GM21619 (cell line): ENCODE measurements around the gene MIR17HG.
"Not testable (repeated sequence)": the region's sequence is repeated elsewhere in the genome, so short reads cannot be mapped to it uniquely, and the experiment has no call there.

Experiments
- ATAC-seq: cut with Tn5 transposase; IDR thresholded peaks from one replicate; pipeline ENCODE4 v1.9.1; 2021; ENCODE audit not compliant: unreplicated experiment

The MIR17HG gene

GRCh38 chr13:91346850-91347201 lies 661 bp upstream of the MIR17HG start:
- ATAC-seq = peak; percentile 17

- peak; percentile 29 for ATAC-seq
These were observed 764 bp downstream of the MIR17HG start for GRCh38 chr13:91347996-91348905.

- ATAC-seq = peak; percentile 49
These were observed 1.5 kb downstream of the MIR17HG start for GRCh38 chr13:91348906-91349435.

GRCh38 chr13:91349992-91350911 lies 2.8 kb downstream of the MIR17HG start:
- ATAC-seq = no peak

GRCh38 chr13:91351123-91351522 lies 3.6 kb downstream of the MIR17HG start:
- no peak for ATAC-seq

GRCh38 chr13:91351980-91352379 lies 4.5 kb downstream of the MIR17HG start:
- ATAC-seq = no peak

- ATAC-seq = not testable (repeated sequence)
These were observed 5.4 kb downstream of the MIR17HG start for GRCh38 chr13:91352891-91353290.

GRCh38 chr13:91353494-91353893 lies 6.0 kb downstream of the MIR17HG start:
- ATAC-seq = no peak

- no peak for ATAC-seq
These were observed 7.8 kb downstream of the MIR17HG start for GRCh38 chr13:91355099-91355825.

GRCh38 chr13:91355826-91356710 lies 8.6 kb downstream of the MIR17HG start:
- no peak for ATAC-seq

- no peak for ATAC-seq
These were observed 9.6 kb downstream of the MIR17HG start for GRCh38 chr13:91356919-91357612.

GRCh38 chr13:91357613-91358386 lies 10.3 kb downstream of the MIR17HG start:
- ATAC-seq = no peak

- no peak for ATAC-seq
These were observed 10.9 kb downstream of the MIR17HG start for GRCh38 chr13:91358387-91358782.

GRCh38 chr13:91359111-91359510 lies 11.6 kb downstream of the MIR17HG start:
- ATAC-seq = no peak

GRCh38 chr13:91359631-91360030 lies 12.1 kb downstream of the MIR17HG start:
- ATAC-seq = no peak

GRCh38 chr13:91360246-91360751 lies 12.8 kb downstream of the MIR17HG start:
- no peak for ATAC-seq

- ATAC-seq = no peak
These were observed 14.3 kb downstream of the MIR17HG start for GRCh38 chr13:91361755-91362271.

GRCh38 chr13:91362908-91363307 lies 15.4 kb downstream of the MIR17HG start:
- ATAC-seq = no peak
